CD4-positive, alpha-beta T cell treated with Interleukin-6 at 100 ng/mL for 8 hours (primary cell): ENCODE results near the gene DNAH7.

Source experiments
- DNase-seq: peaks from one replicate; pipeline ENCODE4 v3.0.0-alpha.2; 2020; ENCODE audit warnings: mixed read lengths, low spot score

The DNAH7 gene

GRCh38 chr2:196068271-196069209, at the start of gene DNAH7:
Gene DNAH7 (minus strand): TSS chr2:196068837. CDS start chr2:196068711, 126 bp downstream.
- peak; percentile 89 for DNase-seq

DNA sequence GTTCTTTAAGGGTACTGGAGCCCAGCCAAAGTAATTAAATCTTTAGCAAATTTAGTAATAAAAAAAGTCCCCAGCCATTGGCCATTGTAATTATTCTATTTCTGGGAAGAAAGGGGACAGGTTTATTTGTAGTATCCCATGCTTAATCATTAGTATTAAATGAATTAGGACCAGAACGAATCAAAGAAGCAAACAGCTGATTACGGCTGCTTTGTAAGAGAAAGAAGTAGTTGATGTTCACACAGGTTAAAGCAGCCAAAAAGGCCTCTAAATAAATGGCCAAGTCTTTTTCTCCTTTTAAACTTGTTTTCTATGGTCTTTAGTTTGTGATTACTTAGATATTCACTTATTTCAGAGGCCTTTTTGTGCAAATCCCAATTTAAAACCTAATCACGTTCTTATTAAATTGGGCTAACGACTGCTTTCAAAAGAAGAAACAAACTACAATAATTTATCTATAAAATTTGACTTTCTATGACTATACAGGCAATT, 48.6 kb upstream of the DNAH7 start:
- no peak for DNase-seq

- no peak for DNase-seq
These were observed 44.7 kb upstream of the DNAH7 start for GRCh38 chr2:196113061-196113974.

DNA sequence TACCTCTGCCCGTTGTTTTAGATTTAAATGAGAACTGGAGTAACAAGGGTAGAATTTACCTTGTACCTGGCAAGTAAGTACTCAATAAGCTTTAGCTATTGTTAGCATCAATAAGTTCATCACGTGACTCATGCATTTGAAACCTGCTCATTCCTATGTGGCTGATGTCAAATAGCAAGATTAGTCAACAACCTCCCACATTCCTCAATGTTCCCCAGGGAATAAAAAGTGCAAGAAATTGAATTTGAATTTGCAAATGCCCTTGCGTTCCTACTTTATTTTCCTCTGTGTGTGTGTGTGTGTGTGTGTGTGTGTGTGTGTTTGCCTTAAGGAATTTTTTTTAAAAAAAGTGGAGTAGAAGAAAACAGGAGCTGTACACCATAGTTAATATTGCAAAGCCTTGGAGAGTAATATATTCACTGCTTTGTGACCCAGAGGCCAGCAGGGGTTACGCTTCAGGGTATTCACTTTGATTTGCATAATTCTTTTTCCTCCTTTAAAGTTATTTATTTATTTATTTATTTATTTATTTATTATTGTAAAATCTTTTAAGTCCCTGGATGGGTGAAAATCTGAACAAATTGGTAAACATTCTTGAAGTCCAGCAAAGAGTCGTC, 43.9 kb upstream of the DNAH7 start:
- DNase-seq: no peak

DNA sequence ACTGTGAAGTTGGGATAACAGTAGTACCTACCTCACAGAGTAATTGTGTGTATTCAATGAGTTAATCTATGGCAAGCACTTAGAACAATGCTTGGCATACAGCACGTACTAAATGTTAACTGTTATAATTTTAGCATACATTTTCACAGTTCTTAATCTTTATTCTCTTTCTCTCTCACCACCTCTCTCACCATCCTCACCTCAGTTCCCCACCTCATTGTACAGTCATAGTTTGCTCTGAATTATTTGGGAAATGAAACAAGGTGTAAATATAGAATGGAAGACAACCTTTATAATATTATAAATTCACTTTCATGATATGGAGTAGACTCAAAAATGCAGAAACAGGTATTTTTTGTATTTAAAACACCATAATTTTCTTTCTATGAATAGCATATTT, 40.0 kb upstream of the DNAH7 start:
- DNase-seq: no peak

- DNase-seq: no peak
These were observed 37.3 kb upstream of the DNAH7 start for GRCh38 chr2:196105951-196106350.

GRCh38 chr2:196104066-196104465, 35.4 kb upstream of the DNAH7 start:
- no peak for DNase-seq

DNA sequence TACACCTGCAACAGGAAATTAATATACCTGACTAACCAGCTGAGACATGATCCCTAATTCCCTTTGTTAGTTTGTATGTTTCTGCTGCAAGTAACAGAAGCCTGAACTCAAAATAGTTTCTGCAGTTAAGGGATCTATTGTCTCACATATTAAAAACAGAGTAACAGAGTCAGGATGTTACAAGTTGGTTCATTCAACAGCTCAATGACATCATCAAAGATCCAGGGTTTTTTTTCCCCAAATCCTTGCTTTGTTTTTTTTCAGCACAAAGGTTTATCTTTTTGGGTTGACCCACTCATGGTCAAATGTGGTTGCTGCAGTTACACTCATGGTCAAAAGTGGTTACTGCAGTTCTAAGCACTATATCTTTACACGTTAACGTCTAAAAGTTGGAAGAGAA, 35.0 kb upstream of the DNAH7 start:
- DNase-seq: no peak

DNA sequence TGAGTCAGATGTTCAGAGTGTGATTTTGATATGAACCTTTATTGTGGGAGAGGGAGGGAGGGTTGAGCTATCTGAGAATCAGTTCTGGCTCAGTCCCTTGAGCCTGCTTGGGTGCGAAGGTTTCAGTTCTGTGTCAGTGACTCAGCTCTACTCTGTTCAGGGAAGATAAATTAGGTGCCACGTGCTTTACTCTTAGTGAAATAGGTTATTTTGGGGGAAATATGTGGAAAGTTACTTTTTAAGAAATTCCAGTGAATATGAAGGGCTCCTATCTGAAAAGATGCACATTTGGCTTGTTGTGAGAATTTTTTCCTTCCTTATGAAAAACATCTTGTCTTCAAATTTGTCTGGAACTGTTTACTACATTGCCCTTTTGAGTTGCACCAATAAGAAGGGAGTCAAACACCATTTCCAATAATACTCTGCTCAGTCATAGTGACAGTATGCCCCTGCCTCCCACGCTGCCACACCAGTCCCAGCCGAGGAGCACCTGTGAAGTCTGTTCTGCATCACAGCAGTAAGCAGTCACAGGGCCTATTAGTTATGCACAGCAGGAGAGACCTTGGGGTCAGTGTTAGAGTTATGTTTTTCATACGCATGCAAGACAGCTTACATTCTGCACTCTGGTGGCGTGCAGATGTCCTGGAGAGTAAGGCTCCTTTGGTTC, 32.8 kb upstream of the DNAH7 start:
- no peak for DNase-seq

- no peak for DNase-seq
These were observed 31.3 kb upstream of the DNAH7 start for GRCh38 chr2:196099916-196100315.

- no peak for DNase-seq
These were observed 29.4 kb upstream of the DNAH7 start for GRCh38 chr2:196097864-196098660.

- DNase-seq: no peak
These were observed 28.5 kb upstream of the DNAH7 start for GRCh38 chr2:196096982-196097745.

DNA sequence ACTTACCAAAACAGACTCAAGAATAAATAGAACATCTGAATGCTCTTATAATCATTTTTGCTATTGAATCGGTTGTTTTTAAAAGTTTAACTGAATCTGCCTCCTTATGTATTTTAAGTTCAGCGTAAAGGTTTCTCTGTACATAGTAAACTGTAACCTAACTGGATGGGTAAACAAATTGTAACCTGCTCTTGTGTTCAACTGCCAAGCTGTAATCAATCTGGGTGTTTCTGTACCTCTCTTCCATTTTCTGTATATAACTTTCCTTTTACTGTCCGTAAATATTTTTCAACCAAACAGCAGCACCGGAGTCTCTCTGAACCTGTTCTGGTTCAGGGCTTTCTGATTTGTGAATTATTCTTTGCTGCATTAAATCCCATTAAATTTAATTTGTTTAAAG, 27.6 kb upstream of the DNAH7 start:
- DNase-seq: no peak

DNA sequence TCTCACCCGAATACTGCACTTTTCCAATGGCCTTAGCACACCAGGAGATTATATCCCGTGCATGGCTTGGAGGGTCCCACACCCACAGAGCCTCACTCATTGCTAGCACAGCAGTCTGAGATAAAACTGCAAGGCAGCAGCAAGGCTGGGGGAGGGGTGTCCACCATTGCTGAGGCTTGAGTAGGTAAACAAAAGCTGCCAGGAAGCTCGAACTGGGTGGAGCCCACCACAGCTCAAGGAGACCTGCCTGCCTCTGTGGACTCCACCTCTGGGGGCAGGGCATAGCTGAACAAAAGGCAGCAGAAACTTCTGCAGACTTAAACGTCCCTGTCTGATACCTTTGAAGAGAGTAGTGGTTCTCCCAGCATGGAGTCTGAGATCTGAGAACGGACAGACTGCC, 20.8 kb upstream of the DNAH7 start:
- peak; percentile 19 for DNase-seq

DNA sequence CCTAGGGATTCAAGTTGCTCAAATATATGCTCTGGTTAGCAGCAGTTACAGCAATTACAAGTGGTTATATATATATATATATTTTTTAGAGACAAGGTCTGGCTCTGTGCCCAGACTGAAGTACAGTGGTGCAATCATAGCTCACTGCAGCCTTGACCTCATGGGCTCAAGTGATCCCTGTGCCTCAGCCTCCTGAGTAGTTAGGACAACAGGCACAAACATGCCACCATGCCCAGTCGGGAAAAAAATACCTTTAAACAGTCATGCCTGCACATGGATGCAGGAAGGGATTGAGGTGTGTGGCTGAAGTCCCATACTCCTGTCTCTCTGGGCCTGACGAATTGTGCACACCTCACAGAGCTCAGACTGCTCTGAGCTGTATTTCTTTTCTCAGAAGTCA, 19.6 kb upstream of the DNAH7 start:
- no peak for DNase-seq

GRCh38 chr2:196086517-196087368, 18.1 kb upstream of the DNAH7 start:
- DNase-seq: no peak

- DNase-seq: no peak
These were observed 15.0 kb upstream of the DNAH7 start for GRCh38 chr2:196083601-196084000.

DNA sequence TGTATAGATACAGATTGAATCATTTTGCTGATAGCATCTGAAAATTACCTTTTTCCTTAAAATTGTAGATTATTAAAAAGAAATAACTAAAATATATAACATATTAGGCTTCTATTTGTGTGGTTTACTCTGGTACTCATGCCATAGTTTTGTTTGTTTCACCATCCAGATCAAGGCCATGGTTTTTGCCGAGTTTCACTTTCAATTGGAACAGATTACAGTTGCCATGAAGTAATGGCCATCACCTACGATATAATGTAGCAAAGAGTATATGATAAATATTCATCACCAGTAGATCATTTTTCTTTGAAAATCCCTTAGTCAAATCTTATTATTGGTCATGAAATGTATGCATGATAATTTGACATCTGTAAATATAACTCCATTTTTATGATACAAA, 11.9 kb upstream of the DNAH7 start:
- DNase-seq: peak; percentile 9

- DNase-seq: no peak
These were observed 10.4 kb upstream of the DNAH7 start for GRCh38 chr2:196079052-196079451.
